PFSK-1 (cell line): ENCODE results near the gene ERCC3.

Source experiments
- REST ChIP-seq, 2 experiments: IDR thresholded peaks; 2 replicates each; pipeline versions ENCODE4 v1.6.1 to v1.8.0; 2011 to 2012; ENCODE audit warnings: low read depth in 2 of 2, low read length in 2 of 2, control low read depth in 1 of 2, inconsistent platforms in 1 of 2, mild to moderate bottlenecking in 1 of 2, moderate library complexity in 1 of 2; ENCODE audit not compliant: insufficient read depth in 1 of 2
- TAF1 ChIP-seq: IDR thresholded peaks from 2 replicates; pipeline ENCODE4 v1.6.1; 2012; ENCODE audit warnings: low read length, control low read depth, borderline replicate concordance; ENCODE audit not compliant: insufficient read depth

GRCh38 chr2:127288274-127288673 lies 5.7 kb downstream of the ERCC3 start:
- TF ChIP-seq TAF1: no peak
- no peak for TF ChIP-seq REST (IDR thresholded peaks at IDR 0.05; ENCODE audit: insufficient read depth in 1 of 2, low read depth in 2 of 2, low read length in 2 of 2)
